GM04503 (cell line): ENCODE results near the gene CDH4.
A peak's percentile ranks its signal among the peaks of the same experiment; 100 is the strongest.
"Not testable (repeated sequence)": the region's sequence is repeated elsewhere in the genome, so short reads cannot be mapped to it uniquely, and the experiment has no call there.

Experiments
- DNase-seq: peaks from one replicate; pipeline ENCODE4 v3.0.0-alpha.2; 2012; ENCODE audit warnings: low read depth

The CDH4 gene

DNA sequence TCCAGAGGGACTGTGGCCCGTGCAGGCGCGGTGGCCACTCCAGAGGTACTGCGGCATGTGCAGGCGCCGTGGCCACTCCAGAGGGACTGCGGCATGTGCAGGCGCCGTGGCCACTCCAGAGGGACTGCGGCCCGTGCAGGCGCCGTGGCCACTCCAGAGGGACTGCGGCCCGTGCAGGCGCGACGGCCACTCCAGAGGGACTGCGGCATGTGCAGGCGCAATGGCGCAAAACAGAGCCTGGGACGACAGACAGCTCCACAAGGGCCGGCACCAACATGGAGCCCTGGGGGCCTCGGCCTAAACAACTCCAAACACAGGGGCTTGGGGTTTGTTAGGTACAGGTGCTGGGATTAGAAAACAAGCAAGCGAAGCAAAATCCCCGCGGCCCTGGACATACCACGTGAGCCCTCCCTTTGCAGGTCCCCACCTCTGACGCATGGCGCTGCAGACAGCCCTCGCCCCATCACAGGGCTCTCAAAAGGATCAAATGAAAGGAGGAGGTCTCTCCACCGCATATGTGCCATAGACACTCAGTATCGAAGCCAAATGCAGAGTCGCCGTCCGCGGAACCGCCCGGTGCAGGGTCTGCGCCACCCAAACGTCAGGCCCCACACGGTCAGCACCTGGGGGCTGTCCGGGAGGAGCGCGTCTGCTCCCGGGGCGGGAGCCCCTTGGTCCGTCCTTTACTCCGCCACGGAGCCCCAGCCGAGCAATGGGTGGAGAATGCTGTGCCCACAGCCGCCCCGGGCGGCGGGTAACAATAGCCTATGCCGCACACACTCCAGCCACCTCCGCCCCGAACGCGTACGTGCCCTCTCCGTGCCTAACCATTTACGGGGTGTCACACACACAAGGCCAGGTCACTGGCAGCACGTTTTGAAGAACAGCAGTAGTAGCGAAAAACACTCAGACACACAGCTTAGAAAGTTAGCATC lies 727.9 kb downstream of the CDH4 start:
- no peak for DNase-seq

DNA sequence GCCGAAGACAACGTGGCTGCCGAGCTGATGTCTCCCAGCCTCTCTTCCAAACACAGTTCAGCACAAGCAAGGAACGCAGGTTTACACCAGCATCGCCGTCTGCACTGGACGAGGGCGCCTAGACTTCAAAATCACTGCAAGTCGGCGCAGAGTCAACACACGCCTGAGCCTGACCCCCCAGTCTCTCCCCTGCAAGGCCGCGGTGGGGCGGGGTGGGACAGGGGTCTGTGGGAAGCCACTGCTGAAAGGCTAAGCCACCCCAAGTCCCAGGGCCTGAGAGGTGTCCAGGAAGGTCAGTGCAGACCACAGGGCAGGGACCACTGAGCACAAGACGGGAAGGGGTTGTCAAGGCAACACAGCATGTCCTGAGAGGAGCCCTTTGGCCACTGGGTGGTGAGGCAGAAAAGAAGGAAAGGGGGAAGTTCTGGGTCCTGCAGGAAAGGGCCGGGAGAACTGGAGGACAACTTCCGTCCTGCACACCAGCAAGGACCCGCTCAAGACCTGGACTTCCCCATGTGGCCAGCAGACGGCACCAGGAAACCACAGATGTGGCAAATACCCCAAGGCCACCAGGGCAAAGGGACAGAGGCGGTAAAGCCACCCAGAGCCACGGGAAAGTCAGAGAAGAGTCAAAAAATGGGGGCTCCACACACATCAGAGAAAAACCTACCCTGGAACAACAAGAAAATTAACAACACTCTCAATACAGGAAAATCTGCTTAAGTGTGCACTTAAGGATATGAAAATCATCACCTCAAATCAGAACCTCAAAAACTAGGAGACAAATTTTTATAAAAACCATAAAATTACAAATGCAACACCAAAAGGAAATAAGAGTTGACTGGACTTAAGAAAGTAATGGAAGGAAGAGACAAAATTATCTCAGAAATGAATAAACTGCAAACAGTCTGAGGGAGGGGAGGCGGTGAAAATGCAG lies 728.9 kb downstream of the CDH4 start:
- DNase-seq = peak; percentile 4

DNA sequence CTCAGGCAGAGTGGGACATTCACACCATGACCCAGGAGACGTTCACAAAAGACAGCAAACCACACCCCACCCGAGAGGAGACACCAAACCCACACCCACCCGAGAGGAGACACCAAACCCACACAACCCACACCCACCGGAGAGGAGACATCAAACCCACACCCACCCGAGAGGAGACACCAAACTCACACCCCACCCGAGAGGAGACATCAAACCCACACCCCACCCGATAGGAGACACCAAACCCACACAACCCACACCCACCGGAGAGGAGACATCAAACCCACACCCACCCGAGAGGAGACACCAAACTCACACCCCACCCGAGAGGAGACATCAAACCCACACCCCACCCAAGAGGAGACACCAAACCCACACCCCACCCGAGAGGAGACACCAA lies 729.6 kb downstream of the CDH4 start:
- not testable (repeated sequence) for DNase-seq

DNA sequence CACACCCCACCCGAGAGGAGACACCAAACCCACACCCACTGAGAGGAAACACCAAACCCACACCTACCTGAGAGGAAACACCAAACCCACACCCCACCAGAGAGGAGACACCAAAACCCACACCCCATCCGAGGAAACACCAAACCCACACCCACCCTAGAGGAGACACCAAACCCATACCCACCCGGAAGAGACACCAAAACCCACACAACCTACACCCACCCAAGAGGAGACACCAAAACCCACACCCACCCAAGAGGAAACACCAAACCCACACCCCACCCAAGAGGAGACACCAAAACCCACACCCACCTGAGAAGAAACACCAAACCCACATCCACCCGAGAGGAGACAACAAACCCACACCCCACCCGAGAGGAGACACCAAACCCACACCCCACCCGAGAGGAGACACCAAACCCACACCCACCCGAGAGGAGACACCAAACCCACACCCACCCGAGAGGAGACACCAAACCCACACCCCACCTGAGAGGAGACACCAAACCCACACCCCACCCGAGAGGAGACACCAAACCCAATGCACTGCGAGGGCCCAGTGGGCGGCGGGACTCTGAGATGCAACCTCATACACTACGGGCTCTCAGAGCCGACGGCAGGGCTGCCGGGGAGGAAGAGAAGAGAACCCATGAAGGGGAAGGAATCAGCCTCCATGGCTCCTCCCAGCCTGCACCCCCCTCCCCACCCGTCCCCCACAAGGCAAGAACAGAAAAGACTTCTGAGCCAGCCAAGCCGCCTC lies 730.3 kb downstream of the CDH4 start:
- DNase-seq = no peak

GRCh38 chr20:61982951-61983315 lies 730.9 kb downstream of the CDH4 start:
- DNase-seq = no peak

DNA sequence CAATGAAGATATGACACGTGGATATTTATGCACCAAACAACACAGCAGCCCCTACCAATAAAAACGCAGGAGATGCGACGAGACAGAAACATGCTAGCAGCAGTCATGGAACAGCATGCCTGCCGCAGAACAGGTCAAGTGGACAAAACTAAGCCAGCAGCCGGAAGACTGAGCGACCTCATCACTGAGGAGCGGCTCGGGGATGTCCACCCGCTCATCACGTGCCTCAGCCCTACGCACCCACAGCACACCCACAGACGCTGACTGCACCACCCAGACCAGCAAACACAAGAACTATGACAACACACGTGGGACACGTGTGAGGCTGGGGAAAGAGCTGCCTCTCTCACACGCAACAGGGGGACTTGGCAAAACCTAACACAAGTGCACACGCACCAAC lies 731.9 kb downstream of the CDH4 start:
- no peak for DNase-seq

DNA sequence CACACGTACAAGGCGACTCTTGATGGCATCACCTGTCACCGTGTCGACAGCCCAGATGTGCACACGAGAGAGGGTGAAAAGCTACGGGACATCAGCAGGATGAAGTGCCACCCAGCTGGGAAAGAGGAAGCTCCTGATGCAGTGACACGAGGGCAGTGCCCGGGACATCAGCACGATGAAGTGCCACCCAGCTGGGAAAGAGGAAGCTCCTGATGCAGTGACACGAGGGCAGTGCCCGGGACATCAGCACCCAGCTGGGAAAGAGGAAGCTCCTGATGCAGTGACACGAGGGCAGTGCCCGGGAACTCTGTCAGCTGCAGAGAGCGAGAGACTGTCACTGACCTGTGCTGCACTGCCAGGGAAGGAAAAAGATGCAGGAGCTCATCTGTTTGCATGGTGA lies 732.4 kb downstream of the CDH4 start:
- not testable (repeated sequence) for DNase-seq

- DNase-seq = no peak
Observed at GRCh38 chr20:61985096-61985495, 733.0 kb downstream of the CDH4 start.

DNA sequence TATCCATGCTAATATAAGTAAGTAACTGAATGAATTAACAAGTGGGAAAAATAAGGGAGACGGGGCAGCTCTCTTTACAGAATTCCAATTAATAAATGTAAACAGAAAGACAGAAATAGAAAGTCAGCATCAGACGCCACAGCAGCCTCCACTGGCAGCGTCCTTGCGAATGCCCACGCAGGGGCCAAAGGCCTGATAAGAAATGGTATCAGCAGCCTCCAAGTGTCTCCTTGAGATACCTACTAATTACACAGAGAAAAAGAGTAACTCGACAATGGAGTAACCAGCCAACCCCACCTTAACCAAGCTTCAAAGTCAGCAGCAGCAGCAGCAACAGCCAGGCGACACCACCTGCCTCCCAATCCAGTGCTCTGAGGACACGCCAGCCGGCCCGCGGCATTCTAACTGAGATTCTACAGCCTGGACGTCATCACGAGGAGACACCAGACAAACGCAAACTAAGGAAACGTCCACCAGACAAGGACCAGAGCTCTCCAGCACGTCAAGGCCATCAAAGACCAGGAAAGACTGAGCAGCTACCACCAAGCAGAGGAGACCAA lies 734.8 kb downstream of the CDH4 start:
- no peak for DNase-seq

- DNase-seq = no peak
Observed at GRCh38 chr20:61988665-61989064, 736.6 kb downstream of the CDH4 start.

GRCh38 chr20:61989741-61990140 lies 737.7 kb downstream of the CDH4 start:
- no peak for DNase-seq
